ENCODE data around the gene HIRA.

DNA sequence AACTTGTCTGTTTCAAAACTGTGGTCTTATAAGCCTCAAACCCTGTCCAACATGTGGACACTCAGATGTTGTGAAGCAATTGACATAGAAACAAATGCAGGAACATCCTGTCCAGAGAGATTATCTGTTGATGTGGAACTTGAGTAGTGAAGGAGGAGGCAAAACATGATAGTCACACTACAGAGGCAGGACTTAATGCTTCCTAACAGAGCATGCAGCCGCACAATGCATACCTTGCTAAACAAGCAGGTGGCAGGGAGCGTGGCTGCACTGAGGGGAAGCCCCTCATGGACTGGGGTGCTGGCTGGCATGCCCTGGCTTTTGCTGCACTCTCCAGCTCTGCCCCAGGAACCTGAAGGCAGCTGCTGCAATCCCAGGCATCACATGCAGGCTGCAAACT is 10.6 kb upstream of the HIRA start:
- no peak for TF ChIP-seq FOXA1 (IDR thresholded peaks at IDR 0.05)
- TF ChIP-seq JUND (IDR thresholded peaks at IDR 0.05): no peak
- TF ChIP-seq, protein P1, sequence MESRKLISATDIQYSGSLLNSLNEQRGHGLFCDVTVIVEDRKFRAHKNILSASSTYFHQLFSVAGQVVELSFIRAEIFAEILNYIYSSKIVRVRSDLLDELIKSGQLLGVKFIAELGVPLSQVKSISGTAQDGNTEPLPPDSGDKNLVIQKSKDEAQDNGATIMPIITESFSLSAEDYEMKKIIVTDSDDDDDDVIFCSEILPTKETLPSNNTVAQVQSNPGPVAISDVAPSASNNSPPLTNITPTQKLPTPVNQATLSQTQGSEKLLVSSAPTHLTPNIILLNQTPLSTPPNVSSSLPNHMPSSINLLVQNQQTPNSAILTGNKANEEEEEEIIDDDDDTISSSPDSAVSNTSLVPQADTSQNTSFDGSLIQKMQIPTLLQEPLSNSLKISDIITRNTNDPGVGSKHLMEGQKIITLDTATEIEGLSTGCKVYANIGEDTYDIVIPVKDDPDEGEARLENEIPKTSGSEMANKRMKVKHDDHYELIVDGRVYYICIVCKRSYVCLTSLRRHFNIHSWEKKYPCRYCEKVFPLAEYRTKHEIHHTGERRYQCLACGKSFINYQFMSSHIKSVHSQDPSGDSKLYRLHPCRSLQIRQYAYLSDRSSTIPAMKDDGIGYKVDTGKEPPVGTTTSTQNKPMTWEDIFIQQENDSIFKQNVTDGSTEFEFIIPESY (IDR thresholded peaks at IDR 0.05): no peak
- TF ChIP-seq, protein P2, sequence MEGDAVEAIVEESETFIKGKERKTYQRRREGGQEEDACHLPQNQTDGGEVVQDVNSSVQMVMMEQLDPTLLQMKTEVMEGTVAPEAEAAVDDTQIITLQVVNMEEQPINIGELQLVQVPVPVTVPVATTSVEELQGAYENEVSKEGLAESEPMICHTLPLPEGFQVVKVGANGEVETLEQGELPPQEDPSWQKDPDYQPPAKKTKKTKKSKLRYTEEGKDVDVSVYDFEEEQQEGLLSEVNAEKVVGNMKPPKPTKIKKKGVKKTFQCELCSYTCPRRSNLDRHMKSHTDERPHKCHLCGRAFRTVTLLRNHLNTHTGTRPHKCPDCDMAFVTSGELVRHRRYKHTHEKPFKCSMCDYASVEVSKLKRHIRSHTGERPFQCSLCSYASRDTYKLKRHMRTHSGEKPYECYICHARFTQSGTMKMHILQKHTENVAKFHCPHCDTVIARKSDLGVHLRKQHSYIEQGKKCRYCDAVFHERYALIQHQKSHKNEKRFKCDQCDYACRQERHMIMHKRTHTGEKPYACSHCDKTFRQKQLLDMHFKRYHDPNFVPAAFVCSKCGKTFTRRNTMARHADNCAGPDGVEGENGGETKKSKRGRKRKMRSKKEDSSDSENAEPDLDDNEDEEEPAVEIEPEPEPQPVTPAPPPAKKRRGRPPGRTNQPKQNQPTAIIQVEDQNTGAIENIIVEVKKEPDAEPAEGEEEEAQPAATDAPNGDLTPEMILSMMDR (IDR thresholded peaks at IDR 0.05; ENCODE audit: low read depth, low read length, missing input control): no peak
- no peak for TF ChIP-seq TAF1 (conservative IDR thresholded peaks at IDR 0.05)
